ENCODE data around the gene NHS.

DNA sequence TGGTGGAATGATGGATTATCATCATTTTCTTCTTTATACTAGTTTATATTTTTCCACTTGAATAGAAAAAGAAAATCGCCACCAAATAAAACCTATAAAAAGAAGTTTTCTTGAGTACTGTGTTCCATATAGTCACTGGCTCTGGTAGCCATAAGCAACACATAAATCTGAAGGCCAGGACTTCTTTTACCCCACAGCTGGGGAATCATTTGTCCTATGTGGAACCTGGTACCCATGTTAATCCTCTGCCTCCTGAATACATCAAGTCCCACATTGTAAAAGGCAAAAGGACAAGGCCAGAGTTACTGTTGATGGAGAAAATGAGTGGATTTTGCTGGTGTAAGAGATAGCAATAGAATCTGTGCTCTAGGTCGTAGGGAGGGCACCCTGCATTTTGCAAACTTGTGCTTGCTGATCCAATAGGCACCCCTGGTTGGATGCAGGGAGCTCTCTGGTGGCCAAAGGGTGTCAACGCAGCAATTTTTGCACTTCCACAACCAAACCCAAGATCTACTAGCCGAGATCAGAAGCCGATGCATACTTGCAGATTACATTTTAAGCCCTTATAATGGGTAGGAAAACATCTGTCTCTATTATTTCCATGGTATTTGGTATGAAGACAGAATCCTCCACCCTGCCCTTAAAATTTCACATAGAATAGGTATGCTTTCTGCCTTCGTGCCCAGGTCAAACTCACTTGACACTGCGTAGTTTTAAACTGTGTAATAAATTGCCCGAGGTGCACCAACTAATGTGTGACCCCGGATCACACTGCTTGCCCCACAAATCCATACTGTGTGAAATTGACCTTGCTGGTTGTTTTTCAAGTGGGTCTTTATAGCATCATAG lies 216.1 kb downstream of the NHS start:
- TF ChIP-seq, protein P1, sequence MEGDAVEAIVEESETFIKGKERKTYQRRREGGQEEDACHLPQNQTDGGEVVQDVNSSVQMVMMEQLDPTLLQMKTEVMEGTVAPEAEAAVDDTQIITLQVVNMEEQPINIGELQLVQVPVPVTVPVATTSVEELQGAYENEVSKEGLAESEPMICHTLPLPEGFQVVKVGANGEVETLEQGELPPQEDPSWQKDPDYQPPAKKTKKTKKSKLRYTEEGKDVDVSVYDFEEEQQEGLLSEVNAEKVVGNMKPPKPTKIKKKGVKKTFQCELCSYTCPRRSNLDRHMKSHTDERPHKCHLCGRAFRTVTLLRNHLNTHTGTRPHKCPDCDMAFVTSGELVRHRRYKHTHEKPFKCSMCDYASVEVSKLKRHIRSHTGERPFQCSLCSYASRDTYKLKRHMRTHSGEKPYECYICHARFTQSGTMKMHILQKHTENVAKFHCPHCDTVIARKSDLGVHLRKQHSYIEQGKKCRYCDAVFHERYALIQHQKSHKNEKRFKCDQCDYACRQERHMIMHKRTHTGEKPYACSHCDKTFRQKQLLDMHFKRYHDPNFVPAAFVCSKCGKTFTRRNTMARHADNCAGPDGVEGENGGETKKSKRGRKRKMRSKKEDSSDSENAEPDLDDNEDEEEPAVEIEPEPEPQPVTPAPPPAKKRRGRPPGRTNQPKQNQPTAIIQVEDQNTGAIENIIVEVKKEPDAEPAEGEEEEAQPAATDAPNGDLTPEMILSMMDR (IDR thresholded peaks at IDR 0.05), result peak in 1 of 3 donors; percentile 22
- no peak for TF ChIP-seq POLR2A (IDR thresholded peaks at IDR 0.05)
